GM18870 (cell line): ENCODE data around the gene PLCL2.

Experiments
- ATAC-seq: cut with Tn5 transposase; IDR thresholded peaks from one replicate; pipeline ENCODE4 v1.9.1; 2021; ENCODE audit warnings: moderate library complexity; ENCODE audit not compliant: unreplicated experiment

PLCL2 gene

DNA sequence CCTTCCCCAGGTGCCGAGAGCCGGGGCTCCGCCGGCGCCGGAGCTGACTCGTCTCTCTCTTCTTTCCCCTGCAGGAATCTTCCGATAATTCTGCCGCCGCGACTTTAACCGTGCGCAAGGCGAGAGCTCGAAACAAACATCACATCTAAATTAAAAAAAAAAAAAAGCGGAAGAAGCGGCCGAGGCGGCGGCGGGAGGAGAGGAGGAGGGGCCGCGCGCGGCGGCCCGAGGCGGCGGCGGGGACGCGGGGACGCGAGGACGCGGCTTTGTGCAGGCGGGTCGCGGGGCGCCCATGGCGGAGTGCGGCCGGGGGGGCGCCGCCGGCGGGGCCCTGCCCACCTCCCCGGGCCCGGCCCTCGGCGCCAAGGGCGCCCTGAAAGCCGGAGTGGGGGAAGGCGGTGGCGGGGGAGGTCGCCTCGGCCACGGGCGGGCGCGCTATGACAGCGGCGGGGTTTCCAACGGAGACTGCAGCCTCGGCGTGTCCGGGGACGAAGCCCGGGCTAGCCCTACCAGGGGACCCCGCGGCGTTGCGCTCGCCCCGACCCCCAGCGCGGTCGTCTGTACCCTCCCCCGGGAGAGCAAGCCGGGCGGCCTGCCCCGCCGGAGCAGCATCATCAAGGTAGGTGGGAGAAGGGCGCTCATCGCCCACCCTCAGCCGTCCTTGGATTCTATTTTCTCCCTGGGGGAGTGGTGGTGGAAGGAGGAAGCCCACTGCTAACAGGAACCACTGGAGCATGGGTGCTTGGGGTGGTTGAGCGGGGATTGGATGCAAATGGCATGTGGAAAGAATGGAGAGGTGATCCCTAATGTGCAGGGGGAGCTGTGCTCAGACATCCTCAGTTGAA, at the start of gene PLCL2:
TSS of gene PLCL2 (plus strand) at position 208 of the 845 bp plus-strand sequence. CDS start at position 293, 85 bp downstream.
- ATAC-seq: peak; percentile 7

DNA sequence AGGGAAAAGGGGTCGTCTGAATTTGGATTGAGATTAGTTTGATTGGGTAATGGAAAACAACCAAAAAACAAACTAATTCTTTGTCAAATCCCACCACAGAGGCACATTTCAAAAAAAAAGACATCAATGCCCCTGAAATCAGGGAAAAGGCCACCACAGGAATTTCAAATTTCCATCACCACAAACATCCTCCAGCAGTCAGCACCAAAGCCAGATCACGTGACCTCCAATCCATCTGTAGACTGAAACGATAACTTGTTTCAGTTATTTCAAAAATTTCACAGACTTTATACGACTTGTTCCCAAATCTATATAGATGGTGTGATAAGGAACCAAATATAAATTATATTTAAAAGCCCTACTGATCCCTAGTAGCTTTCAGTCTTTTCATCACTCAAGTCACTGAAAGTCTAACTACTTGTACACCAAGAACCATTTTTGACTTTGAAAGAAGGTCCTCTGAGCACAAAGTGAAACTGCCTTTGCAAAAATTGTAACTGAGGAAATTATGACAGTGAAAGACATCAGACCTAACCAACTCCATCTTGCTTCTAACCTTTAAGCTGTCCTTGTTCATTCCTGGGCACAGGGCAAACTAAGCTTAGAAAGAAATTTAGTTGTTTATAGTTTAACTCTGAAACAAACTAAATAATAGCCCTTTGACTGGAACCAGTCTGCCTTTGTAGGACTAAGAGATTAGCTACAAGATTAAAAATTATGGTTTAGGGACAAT, 48.1 kb upstream of the PLCL2 start:
- no peak for ATAC-seq

DNA sequence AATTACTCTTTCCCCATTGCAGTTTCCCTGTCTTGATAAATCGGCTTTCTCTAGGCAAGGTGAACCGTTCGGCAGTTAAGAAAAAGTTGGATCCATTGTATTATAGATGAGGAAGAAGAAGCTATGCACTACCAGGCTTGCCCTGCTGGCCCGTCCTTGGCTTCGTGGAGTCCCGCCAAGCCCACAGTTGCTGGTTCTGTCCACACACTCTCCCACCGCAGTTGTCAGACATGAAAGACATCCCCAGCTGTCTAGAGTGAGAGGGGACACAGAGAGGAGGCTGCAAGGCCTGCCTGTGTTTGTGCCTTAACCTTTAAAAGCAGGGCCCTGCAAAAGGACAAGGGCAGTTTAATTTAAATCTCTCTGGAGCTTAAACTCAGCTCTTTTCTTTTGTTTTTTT, 47.2 kb upstream of the PLCL2 start:
- ATAC-seq: no peak

DNA sequence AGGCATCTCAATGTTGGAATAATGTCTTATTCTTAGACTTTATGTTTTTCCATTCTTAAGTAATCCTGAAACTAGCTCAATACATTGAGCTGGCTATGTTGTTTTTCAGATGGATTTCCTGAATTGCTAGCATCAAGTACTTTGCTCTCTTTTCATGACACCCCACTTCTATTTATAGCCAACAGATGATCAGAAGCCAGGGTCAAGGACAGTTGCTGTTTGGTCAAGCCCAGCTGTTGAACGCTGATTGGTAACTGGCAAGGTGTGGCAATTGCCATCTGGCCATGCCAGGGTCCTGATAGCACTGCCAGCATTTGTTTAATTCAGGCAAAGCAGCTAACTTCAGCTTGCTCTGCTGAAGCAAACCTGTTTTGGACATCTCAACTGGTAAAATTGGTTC, 46.2 kb upstream of the PLCL2 start:
- no peak for ATAC-seq

DNA sequence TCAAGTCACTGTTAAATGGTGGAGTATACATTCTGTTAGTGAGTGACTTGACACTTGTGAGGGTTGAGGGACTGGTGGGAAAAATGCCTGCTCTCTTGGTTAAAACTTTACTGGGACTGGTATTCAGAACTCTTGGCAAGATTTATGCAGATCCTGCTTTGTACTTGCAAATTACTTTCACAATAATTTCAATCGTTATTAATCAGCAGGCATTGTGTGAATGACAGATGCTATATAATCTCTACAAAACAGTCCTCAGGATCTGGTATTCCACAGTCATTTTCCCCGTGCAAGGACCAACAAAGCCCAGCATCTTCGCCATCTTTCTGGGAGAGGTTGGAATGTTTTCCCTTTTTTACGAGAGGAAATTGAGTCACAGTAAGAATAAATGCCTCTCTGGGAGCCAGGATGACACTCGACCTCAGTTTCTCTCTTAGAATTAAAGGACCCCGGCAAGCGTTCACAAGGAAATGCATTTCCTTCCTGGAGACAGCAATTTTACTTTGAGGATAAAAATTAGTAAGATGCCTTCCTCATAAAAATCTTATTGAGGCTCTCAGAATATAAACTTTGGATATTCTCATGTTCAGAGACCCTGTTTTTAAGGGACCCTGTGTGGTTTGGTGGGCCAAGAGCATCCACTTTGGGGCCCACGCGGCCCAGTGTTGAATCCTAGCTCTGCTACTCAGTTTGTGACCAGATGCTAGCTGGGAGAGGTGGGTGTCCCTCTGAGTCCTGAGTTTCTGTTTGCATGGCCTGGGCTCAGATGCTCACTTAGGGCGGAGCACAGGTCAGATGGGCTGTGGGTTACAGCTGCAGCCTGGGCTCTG, 45.3 kb upstream of the PLCL2 start:
- ATAC-seq: no peak

DNA sequence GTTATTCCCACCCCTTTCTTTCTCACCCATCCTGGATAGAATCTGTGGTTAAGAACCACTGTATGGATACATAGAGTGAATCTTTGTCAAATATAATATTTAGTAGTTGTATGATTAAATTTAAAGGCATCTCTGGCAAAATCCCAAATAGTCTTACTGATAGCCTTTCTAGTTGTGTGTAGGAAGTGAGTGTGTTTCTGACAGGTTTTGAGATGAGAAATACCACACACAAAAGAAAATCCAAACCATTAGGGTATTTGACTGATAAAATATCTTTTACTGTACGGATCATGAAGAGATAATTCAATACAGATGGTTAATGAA, 44.7 kb upstream of the PLCL2 start:
- ATAC-seq: no peak

DNA sequence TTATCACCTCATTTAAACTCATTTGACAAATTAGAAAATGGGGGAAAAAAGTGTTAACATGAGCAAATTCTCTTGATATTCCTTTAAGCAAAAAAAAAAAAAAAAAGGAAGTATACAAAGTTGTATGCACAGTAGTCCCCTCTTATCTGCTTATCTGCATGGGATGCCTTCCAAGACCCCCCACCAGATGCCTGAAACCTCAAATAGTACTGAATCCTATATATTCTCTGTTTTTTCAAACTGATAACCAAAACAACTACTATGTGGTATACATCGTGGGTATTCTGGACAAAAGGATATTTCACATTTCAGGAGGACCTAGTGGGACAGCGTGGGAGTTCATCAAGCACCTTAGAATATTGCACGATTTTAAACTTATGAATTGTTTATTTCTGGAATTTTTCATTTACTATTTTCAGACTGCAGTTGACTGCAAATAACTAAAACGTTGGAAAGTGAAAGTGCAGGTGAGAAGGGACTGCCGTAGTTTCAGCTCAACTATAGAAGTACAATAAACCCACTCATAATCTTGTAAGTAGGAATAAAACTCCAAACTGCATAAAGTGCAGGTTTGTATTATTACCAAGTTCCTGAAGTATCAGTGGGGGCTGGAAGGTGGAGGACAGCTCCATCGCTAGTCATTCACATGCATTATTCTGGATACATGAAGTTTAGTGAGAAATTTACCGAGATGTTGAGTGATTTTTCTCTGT, 43.6 kb upstream of the PLCL2 start:
- ATAC-seq: no peak

DNA sequence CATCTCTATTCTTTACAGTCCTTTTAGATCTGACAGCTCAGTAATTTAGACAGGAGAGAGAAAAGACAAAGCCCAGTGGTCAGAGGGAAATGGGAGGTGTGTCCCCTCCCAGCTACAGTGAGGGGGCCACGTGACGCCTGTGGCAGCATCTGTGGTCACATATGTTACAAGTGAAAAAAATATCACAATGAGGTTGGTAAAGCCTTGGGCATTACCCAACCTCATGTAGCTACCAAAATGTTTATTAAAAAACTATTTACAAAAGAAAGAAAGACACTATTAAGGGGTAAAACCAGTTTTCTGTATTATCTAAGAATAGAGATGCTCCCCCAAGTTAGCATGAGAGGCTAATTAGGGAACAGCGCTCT, 42.9 kb upstream of the PLCL2 start:
- peak; percentile 46 for ATAC-seq

DNA sequence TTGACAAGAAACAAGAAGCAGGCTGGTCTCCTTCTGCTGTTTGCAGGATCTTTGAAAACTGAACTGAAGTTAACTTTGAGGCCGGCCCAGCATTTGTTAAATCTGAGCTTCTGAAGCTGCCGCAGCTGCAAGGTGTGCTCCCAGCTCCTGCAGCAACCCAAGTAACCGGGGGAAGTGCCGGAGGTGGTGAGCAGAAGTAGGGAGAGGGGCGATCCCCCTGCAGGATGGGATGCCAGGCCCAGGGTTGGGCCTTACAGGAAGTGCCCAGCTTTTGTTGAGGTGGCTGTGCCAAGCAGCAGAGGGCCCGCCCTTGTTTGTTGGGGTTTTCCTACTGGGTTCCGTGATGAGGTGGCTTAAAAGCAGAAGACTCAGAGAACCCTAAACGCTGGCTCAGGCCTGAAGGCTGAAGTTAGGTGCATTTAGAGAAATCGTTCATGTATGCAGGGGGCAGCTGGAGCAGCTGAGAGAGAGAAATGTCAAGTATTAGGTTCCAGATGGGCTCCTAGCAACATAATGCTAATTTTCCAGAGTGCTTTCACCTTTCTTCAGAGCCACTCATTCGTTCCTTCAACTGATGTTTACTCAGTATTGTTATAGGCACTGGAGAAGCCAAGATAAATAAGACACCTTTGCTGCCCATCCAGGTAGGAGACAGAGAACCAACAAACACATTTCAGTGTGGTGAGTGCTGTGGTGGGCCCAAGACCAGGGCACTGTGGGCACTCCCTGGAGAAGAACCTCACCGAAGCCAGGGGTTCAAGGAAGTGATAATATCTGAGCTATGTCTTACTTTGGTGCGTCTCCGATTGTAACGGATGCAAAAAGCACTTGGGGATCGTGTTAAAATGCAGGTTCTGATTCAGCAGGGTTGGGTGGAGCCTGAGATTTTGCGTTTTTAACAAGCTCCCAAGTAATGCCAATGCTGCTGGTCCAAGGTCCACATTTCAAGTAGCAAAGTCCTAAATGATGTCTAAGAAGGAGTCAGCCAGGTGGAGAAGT, 42.2 kb upstream of the PLCL2 start:
- peak; percentile 78 for ATAC-seq

DNA sequence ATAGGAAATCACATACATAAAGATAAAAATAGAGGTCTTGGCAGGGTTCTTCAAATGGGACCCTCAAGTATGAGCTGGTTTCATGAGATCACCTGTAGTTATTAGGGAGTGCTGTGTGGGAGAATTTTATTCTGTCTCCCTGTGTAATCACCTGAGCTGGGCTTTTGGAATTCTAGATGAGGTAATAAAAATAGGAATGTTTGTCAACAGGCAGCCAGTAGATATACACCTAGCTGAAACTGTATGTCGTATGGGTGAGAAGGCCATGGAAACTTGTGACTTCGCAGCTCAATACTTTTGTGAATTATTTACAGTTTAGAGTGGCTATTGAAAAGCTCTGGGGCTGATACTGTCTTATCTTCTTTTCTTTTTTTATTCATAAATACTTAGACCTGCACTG, 40.5 kb upstream of the PLCL2 start:
- ATAC-seq: no peak

DNA sequence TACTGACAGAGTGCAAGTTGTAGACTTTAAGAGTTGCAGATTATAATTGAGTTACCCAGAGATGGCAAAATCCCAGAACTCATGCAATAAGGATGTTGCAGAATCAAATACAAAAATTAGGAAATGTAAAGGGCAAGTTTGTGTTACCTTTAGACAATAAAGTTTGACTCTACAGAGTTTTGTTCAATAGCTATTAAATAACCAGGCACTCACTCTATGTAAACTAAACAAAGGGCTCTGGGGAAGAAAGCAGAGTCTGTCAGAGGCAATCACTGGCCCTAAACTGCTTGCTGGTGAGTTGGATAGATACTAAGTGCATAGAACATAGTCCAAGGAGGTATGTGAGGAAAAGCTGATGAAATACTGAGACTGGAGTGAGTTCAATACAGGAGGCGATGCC, 40.0 kb upstream of the PLCL2 start:
- no peak for ATAC-seq

DNA sequence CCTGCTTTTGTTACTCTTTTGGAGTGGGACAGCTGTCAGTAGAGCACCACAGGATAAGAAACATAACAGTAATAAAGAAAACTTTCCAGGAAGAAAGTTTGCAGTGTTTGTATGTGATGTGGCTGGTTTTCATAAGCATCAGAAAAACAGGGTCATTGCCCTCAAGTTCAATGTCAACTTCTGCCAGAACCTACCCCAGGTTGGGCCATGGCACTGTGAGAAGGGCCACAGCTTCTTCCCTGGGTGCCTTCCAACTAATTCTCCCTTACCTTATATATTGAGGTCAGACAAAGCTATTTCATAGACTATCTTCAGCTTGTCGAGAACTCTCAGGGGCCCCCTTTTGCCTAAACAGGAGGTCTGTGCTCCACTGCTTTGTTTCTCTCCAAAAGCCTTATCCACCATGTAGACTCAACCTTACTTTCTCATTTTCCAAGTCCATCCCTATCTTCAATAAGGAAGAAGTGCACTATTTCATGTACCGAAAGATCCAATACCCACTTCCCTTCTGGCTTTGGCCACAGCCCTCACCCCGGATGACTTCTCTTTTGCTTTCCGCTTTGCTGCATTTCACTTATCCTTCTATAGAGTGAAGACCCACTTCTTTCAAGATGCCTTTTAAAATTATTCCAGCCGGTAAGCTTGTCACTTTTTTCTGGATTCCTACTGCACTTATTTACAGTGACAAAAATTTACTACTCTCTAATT, 38.2 kb upstream of the PLCL2 start:
- no peak for ATAC-seq

DNA sequence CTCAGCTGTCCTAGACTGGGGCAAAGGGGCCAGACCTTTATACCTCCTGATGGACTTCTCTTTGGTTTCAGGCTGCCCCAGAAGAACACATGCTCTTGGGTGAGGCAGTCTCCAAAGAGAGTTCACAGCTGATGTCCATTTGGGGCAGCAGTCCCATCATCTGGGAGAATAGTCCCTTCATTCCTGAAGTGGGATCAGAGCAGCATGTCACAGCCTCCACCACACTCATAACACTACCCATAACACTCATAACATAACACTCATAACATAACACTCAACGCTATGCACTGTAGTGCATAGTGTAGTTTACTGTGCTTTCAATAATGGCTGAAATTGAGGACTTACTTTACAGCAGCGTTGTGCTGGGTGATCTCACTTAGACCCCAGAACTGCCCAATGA, 36.7 kb upstream of the PLCL2 start:
- ATAC-seq: peak; percentile 71

DNA sequence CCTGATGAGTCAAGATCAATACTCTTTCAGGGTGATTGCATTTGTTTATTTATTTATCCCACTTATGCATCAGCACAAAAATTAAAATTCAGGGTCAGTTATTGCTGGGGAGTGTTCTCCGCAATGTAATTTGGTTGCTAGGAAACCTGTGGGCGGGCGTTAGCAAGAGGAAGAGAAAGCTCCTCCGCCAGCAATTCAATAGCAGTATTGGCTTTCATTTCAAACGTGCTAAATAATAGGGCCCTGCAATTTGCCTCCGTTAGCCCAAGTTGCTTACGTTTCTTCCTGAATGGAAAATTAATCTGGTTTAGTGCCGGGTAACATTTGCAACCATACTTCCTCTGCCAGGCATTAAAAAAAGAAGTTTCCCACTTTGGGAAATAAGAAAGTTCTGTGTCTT, 35.5 kb upstream of the PLCL2 start:
- peak; percentile 60 for ATAC-seq

DNA sequence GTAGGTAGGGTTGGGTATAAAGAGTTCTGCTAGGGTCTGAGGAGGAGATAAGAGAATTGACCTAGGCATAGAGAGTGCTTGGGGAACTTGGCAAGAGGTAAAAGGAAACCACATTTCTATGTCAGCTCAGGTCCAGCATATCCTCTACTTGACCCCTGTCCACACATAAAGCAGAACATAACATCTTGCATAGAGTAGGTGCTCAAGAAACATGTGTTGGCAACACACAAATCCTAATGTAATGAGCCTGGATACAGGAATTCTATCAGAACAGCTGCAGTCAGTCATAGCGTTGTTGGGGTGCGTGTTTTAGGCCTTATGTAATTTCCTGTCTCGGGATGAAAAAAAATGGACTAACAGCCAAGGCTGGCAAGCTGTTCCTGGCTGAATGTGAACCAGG, 35.0 kb upstream of the PLCL2 start:
- no peak for ATAC-seq

DNA sequence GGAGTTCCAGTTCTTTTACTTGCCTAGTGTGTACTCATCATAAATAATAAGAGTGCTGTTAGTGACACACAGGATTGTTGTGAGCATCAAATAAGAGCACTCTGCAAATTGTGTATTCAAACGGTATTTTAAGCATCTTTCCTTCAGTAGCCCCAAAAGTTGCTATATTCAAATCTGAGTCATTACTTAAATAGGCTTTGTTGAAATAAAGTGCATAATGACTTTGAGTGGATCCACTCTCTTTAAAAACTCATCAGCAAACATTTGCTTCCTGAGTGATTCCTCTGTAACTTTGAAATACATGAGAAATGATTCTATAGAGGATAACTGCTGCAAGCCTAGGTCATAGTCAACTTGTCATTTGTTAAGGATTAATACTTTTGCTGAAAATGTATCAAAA, 29.3 kb upstream of the PLCL2 start:
- ATAC-seq: no peak

DNA sequence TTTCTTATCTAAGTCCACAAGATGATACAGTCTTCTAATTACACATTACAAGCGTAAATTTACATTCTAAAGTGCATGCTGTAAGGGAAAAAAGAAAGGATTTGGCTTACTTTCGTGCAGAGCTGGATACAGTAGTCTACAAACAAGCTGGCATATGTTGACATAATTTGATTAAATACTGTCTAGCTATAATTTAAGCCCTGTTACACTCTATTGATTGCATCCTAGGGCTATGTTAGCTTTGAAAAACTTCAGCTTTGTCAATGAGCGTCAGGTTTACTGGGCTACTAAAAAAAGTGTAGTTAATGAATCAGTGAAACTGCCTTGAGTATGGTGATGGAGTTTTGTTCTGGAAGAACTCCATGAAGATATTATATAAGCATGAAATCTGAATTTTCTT, 24.5 kb upstream of the PLCL2 start:
- ATAC-seq: no peak

DNA sequence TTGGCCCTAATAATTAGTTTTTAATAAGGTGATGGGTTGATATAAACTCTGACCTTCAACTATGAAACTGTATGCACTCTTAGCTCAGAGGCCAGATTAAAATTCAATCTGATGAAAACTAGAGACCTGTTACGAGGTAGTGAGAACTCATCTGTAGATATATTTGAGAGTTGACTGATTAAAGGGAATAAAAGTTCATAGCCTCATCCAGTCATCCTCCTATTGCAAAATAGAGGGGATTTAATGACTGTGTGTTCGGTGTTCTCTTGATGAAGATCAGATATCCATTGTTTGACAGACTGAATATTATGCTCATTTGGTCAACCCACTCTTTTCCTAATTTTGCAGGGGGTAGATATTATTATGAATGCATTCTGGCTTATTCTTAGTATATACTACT, 23.3 kb upstream of the PLCL2 start:
- ATAC-seq: no peak

DNA sequence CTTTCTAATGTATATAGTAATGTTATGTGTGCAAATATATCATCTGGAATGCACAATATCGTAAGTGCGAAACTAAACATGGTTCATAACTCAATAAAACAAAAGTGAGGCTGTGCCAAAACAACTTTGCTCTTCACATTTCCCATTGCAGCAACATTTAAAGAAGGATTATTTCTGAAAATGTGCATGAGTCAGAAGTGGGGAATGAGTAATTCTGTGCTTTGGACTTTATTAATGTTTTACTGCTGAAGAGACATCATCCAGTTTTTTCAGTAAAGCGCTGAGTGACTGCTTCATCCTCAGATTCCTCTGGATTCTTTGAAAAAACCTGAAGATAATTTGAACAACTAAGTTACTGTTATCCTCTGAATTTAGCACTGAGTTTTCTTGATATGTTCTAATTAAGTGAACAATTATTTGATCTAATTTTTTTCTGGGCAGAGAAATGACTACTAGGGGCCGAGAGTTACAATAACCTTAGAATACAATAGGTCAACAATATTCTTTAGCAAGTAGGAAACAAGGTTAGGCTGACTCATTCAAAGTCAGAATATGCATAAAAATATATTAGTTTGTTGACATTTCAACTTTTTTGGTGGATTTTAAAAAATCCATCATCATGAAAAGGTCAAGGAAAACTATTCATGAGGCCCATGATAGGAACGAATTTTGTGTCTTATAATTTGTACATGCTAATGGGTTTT, 20.0 kb upstream of the PLCL2 start:
- no peak for ATAC-seq
